HG02870 (cell line): ENCODE measurements around the gene ETNK2.

ENCODE experiments used
- ATAC-seq: cut with Tn5 transposase; IDR thresholded peaks from one replicate; pipeline ENCODE4 v1.9.1; 2021; ENCODE audit warnings: mild to moderate bottlenecking, moderate library complexity; ENCODE audit not compliant: unreplicated experiment

ETNK2 gene

GRCh38 chr1:204177133-204177532 is 25.3 kb upstream of the ETNK2 start:
- no peak for ATAC-seq

DNA sequence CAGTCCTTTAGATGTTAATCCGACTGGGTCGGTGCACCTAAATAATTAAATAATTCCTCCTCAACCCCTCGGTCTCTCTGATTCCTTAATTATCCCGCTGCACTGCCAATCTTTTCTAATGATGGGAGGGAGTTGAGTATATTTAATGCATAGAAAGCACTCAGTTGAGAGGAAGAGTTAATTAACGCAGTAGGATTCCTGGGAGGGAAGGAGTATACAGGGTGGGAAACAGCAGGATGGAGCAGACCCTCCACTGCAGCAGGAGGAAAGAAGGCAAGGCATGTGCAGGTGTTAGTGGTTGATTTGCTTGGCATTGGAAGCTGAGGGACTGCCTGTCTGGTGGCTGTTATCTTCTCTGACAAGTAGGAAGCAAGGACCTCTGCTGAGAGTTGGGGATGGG is 24.2 kb upstream of the ETNK2 start:
- ATAC-seq, result no peak

GRCh38 chr1:204174958-204175357 is 23.1 kb upstream of the ETNK2 start:
- no peak for ATAC-seq

DNA sequence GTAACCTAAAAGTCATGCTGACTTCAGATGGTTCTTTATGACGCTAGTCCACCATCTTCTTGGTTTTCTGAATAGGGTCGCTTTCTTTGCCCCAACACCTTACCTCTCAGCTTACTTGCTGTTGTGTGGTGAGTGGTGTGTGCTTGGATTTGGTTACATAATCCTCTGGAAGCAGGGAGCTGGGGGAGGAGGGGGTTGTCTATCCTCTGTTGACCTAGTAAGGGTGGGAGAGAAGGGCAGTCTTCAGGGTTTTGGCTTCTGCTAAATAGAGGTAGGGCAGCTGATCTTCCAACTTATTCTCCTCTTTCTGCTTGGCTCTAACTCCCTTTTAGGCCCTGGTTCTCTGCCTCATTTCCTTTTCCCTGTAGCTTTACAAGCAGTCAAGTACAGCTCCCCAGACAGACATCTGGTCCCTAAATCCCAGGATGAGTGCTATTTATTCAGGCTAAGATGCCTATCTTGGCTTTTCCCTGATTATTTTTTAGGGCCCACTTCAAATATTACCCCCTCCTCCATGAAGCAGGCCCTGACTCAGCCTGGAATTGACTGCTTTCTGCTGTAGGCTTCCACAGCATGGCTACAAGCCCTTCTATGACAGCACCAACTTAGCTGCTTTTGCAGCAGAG is 20.7 kb upstream of the ETNK2 start:
- ATAC-seq, result no peak

- ATAC-seq, result no peak
Observed at GRCh38 chr1:204171751-204172178, 19.9 kb upstream of the ETNK2 start.

DNA sequence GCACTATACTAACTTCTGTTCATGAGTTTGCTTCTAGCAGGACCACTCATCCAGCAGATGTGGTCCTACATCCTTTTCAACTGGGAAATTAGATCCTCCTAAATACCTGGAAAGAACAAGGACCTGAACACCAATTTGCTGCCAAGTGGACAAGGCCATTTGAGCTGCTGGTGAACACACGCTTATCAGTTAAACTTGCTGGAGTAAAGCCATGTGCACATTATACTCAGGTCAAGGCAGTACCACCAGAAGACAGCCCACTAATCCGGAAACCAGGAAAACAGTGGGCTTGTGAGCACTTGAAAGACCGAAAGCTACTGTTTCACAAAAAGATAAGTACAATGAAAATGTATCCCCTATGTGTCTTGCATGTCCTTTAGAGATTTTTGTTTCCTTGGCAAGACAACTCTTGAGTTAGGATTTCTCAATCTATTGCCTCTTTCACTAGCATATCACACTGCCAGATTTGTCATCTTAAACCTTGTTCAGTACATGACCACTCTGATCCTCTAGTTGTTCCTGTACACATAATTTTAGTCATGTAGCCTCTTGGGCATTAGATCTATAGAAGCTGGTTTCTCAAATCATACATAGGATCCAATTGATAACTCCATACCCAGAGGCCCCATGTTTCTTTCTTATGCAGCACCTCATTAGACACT is 18.8 kb upstream of the ETNK2 start:
- no peak for ATAC-seq

- no peak for ATAC-seq
Observed at GRCh38 chr1:204169858-204170257, 18.0 kb upstream of the ETNK2 start.

GRCh38 chr1:204167730-204168129 is 15.9 kb upstream of the ETNK2 start:
- ATAC-seq, result no peak

- no peak for ATAC-seq
Observed at GRCh38 chr1:204166219-204166618, 14.4 kb upstream of the ETNK2 start, which contains the start of gene REN. REN (minus strand) TSS chr1:204166337; CDS start chr1:204166293, 44 bp downstream.

GRCh38 chr1:204162494-204163074 is 10.7 kb upstream of the ETNK2 start:
- no peak for ATAC-seq

GRCh38 chr1:204161609-204162493 is 10.0 kb upstream of the ETNK2 start:
- no peak for ATAC-seq

DNA sequence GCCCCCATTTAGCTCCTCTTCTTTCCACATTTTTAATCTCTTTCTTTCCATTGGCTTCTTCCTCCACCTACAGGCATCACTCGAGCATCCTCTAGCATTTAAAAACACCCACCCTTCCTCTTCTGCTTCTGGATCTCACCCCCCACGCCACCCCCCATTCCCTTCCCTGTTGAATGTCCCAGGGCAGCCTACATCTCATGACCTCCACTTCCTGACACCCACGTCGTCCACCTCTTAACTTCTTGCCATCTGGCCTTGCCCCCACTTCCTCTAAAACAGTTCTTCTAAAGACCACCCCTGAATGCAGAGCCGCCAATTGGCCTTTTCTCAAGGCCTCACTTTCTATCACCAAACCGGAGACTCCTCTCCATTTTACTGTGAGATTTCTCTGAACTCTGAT is 6.1 kb upstream of the ETNK2 start:
- no peak for ATAC-seq

- ATAC-seq, result no peak
Observed at GRCh38 chr1:204155881-204156280, 4.0 kb upstream of the ETNK2 start.

GRCh38 chr1:204154568-204155255 is 2.9 kb upstream of the ETNK2 start:
- ATAC-seq, result no peak

DNA sequence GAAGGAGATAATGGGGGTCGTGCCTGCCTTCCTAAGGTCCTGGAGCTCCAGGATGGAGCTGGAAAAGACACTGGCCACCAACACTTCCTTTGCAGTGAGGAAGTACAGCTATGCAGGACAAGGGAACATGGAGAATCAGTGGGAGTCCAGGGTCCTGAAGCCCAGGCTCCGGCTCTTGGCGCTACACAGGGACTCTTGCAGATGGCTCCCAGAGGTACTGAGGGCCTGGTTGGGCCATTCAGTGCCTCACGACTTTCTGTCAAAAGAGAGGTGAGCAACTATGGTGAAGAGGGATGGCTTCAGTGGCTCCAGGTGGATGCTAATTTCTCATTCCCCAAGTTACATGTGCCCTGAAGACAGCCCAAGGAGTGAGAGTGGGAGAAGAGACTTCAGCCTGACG is 1.8 kb upstream of the ETNK2 start:
- ATAC-seq, result no peak

DNA sequence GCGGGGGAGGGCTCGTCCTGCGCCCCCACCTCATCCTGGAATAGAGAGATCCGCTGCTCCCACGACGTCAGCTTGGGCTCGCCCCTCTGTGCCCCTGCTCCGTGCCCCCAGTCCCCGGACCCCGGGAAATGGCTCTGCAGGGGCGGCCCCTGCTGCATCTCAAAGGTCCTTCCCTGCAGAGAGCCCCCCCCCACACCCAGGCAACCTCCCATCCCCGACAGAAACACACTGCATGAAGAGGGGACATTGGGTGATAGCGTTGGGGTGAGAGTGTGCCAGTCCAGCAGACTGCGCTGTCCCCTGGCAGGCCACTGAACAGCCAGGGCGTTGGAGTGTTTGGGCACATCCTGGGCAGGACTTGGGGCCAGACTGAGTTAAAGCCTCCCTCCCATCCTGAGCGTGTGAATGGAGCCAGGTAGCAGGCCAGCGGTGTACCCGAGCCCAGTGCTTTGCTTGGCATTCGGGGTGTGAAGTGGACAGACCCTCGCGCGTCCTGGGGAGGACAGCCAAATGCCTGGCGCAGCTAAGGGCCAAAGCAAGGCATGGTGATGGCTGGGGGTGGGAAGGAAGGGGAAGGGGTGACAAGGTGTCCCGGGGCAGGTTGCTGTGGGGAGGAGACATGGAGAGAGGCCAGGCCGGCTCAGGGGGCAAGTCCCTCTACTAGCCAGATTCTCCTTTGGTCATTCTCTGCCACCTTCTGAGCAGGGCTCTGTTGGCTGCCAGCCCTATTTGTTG is 633 bp upstream of the ETNK2 start:
- no peak for ATAC-seq

DNA sequence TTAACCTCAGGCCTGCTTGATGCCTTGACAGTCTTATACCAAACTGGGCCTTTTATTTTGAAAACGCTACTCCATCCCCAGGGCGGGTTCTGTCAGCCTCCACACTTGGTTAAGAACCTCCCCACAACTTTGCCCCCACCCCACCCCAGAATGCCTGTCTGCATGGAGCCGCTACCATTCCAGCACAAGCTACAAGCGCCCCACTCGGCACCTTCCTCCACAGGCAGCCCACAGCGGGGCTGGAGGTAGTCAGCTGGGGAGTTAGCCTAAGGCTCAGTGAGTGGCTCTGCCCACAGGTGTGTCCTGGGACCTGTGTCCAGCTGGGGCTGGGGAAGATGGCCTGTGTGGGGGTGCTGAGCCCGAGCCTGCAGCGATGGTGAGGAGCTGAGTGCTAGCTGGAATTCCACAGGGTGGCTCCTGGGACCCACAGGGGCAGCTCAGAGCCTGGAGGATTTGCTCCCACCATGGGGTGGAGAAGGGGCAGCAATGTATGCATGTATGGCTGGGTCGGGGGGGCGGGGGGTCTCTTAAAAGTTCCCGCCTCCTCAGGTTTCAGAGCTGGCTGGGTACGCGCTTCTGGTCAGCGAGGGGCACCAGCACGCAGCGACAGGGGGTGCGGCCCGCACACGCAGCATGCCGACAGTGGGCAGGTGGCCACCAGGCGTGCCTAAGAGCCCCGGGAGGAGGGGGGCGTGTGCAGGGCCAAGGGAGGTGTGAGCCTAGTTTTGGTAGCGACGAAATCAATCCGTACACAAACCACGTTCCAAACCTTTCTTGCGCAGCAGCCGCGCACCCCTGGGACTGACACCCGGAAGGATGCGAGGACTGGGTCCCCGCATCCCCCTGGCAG is 917 bp downstream of the ETNK2 start:
- ATAC-seq, result no peak

DNA sequence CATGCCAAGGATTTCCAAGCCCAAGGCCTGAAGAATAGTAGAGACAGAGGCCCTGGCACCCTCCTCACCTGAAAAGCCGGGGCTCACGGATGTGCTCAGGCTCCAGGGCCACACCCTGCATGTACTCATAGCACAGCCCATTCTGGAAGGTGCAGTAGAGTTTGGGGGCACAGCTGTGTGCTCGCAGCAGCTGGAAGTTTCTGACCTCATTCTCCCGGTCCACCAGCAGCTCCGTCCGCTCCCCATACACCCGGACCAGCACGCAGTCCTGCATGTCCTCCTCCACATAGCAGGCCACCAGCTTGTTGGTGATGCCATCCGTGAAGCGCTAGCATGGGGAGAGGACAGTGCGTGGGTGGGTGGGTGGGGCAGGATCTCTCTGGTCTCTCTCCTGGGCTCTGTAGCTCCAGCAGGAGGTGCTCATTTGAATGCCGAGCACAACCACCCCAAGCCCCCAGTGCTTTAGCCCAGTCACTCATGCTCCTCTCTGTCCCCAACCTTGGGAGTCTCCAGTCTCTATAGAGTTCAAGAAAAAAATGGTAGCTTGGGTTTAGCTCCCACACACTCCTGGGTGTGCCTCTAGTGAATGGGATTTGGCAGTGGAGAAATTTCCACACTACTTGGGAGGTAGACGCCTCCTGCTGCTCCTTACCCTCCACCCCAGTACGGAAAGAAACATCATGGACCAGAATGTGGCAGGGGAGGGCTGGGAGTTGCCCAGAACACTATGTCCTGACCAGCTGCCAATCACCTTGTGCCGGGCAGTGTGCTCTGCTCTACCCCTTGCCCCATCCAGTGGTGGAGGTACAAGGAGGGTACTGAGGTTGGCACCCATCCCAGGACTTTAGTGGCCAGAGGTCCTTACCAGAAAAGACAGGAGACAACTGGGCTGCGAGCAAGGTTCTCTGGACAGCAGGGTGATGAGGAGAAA is 1.9 kb downstream of the ETNK2 start:
- ATAC-seq, result no peak
